K562 (cell line): ENCODE data around the gene MYO7A. TPM values are rescaled to one million over a fixed set of nuclear protein-coding genes. Genes with fewer than 3 reads are reported as not detected.

ENCODE experiments used
- ATAC-seq: fragments of 200-7000 bp; cut with Tn5 transposase; 3 replicates; pipeline ENCODE4 v1.9.1; 2020; ENCODE audit warnings: moderate library complexity
- BruUV-seq: library from RNA; stranded (reverse); fragments of 400-500 nt; replicated peaks from 2 replicates; lab custom pipeline; 2021; lab: Mats Ljungman, UMichigan
- CTCF ChIA-PET: fragments of 300-600 bp; formaldehyde crosslinking; extraction: SDS; loops from one replicate; lab custom pipeline; 2021; ENCODE audit warnings: low intra/inter-chr PET ratio; lab: Yijun Ruan, JAX
- POLR2A ChIA-PET: fragments of 300-600, 350-650 bp; sonication (Branson Sonifier 250); formaldehyde crosslinking; extraction: SDS; loops from one replicate; lab custom pipeline; 2021; ENCODE audit warnings: antibody characterized with exemption, inconsistent platforms; lab: Yijun Ruan, JAX
- DNase-seq, 4 experiments: peaks; one replicate each; pipeline versions ENCODE4 v3.0.0 to v3.0.0-alpha.2; 2011 to 2018; ENCODE audit warnings: low spot score in 3 of 4, mixed read lengths in 3 of 4; ENCODE audit errors: extremely low read depth in 1 of 4
- FAIRE-seq: peaks from 2 replicates; lab custom pipeline; 2011; peaks lifted over from hg19 to GRCh38; lab: Jason Lieb, UNC
- H2AFZ ChIP-seq: 2 replicates; pipeline ENCODE4 v1.6.0; 2011; ENCODE audit warnings: low read depth, low read length, control low read depth, inconsistent platforms
- H3K27ac ChIP-seq: fragments of 200-600 bp; 3 replicates; pipeline ENCODE4 v1.8.0; 2011; ENCODE audit warnings: low read depth, mild to moderate bottlenecking, control low read depth, inconsistent platforms, low read length, moderate library complexity, mixed read lengths; ENCODE audit errors: extremely low read depth
- H3K27me3 ChIP-seq, 2 experiments: fragments of 300-600 bp in 1 of 2; 2 replicates in 1 of 2; 3 replicates in 1 of 2; pipeline versions ENCODE4 v1.6.0 to v1.8.0; 2011; ENCODE audit warnings: inconsistent platforms in 2 of 2, low read length in 2 of 2, mild to moderate bottlenecking in 1 of 2, mixed read lengths in 1 of 2, moderate library complexity in 1 of 2; ENCODE audit not compliant: control insufficient read depth in 2 of 2, insufficient read depth in 2 of 2
- H3K36me3 ChIP-seq: fragments of 300-600 bp; 3 replicates; pipeline ENCODE4 v1.8.0; 2011; ENCODE audit warnings: mild to moderate bottlenecking, low read length, inconsistent platforms; ENCODE audit not compliant: control insufficient read depth, insufficient read depth
- H3K4me1 ChIP-seq, 2 experiments: fragments of 200-600 bp in 1 of 2; replicated peaks in 1 of 2; 2 replicates in 1 of 2; 3 replicates in 1 of 2; pipeline versions ENCODE4 v1.5.1 to v1.8.0; 2011; ENCODE audit warnings: inconsistent platforms in 2 of 2, low read length in 2 of 2, mild to moderate bottlenecking in 1 of 2, mixed read lengths in 1 of 2, moderate library complexity in 1 of 2; ENCODE audit not compliant: control insufficient read depth in 2 of 2, insufficient read depth in 2 of 2
- H3K4me2 ChIP-seq: 2 replicates; pipeline ENCODE4 v1.6.1; 2011; ENCODE audit warnings: low read length, control low read depth, inconsistent platforms, mixed read lengths; ENCODE audit not compliant: insufficient read depth
- H3K4me3 ChIP-seq: fragments of 200-600 bp; sonication (generic), shearing (Covaris generic); 2 replicates; pipeline ENCODE4 v1.5.1; 2016; ENCODE audit warnings: control low read depth, inconsistent platforms
- H3K79me2 ChIP-seq: fragments of 200-600 bp; 3 replicates; pipeline ENCODE4 v1.8.0; 2011; ENCODE audit warnings: low read length, inconsistent platforms; ENCODE audit not compliant: control insufficient read depth, insufficient read depth
- H3K9ac ChIP-seq, 2 experiments: 2 replicates each; pipeline versions ENCODE4 v1.6.0 to v1.6.1; 2011; ENCODE audit warnings: low read depth in 2 of 2, low read length in 2 of 2, control low read depth in 1 of 2, inconsistent platforms in 1 of 2, mild to moderate bottlenecking in 1 of 2, mixed read lengths in 1 of 2; ENCODE audit not compliant: insufficient read depth in 1 of 2
- H3K9me1 ChIP-seq: one replicate; pipeline ENCODE4 v1.6.0; 2011; ENCODE audit warnings: inconsistent platforms, mild to moderate bottlenecking, low read length, moderate library complexity; ENCODE audit not compliant: control insufficient read depth, insufficient read depth
- H3K9me3 ChIP-seq: replicated peaks from 2 replicates; pipeline ENCODE4 v1.5.1; 2011; ENCODE audit warnings: low read depth, low read length, inconsistent platforms; ENCODE audit not compliant: control insufficient read depth, insufficient read depth
- H4K20me1 ChIP-seq: replicated peaks from 2 replicates; pipeline ENCODE4 v1.6.1; 2011; ENCODE audit warnings: low read length, inconsistent platforms, mixed read lengths; ENCODE audit not compliant: control insufficient read depth, insufficient read depth
- ARNT ChIP-seq, 2 experiments: fragments of 450-650 bp; IDR thresholded peaks; 2 replicates each; pipeline ENCODE4 v1.6.1; 2016; ENCODE audit warnings: mild to moderate bottlenecking in 1 of 2
- ATF1 ChIP-seq, 2 experiments: fragments of 450-650 bp in 1 of 2; IDR thresholded peaks; 2 replicates each; pipeline ENCODE4 v1.6.1; 2016; ENCODE audit warnings: missing compliant biosample characterization in 1 of 2, missing genetic modification characterization in 1 of 2
- FIP1L1 ChIP-seq: fragments of 200-400 bp; formaldehyde crosslinking; IDR thresholded peaks from 2 replicates; pipeline ENCODE4 v1.6.1; 2018; ENCODE audit warnings: mild to moderate bottlenecking, low read depth, low read length; ENCODE audit not compliant: poor library complexity, severe bottlenecking
- FOXP1 ChIP-seq: sonication (generic); formaldehyde crosslinking; IDR thresholded peaks from 2 replicates; pipeline ENCODE4 v1.8.0; 2022; ENCODE audit warnings: mild to moderate bottlenecking, missing genetic modification reagents
- MCM5 ChIP-seq: fragments of 450-650 bp; IDR thresholded peaks from 2 replicates; pipeline ENCODE4 v1.6.1; 2016; ENCODE audit warnings: low read depth
- NFE2L1 ChIP-seq: fragments of 450-650 bp; IDR thresholded peaks from 2 replicates; pipeline ENCODE4 v1.6.1; 2016; ENCODE audit warnings: missing genetic modification characterization, low read depth, mild to moderate bottlenecking, missing compliant biosample characterization, moderate library complexity, borderline replicate concordance
- RBM34 ChIP-seq: fragments of 200-400 bp; formaldehyde crosslinking; IDR thresholded peaks from 2 replicates; pipeline ENCODE4 v1.6.1; 2018; ENCODE audit warnings: low read length, borderline replicate concordance; ENCODE audit not compliant: insufficient read depth
- XRCC3 ChIP-seq: fragments of 450-650 bp; IDR thresholded peaks from 2 replicates; pipeline ENCODE4 v1.6.1; 2017; ENCODE audit warnings: mild to moderate bottlenecking, moderate library complexity
- ZNF121 ChIP-seq: sonication (generic); formaldehyde crosslinking; conservative IDR thresholded peaks from 2 replicates; pipeline ENCODE4 v1.8.0; 2022; ENCODE audit warnings: missing genetic modification reagents
- ZNF217 ChIP-seq: sonication (generic); formaldehyde crosslinking; IDR thresholded peaks from 2 replicates; pipeline ENCODE4 v1.8.0; 2022; ENCODE audit warnings: mild to moderate bottlenecking, missing genetic modification reagents
- WGBS: fragments of 100-300 bp; shearing (Covaris generic); methylation state at CpG from one replicate; pipeline ENCODE4 v1.1.6; 2016; ENCODE audit warnings: low coverage, mixed read lengths; ENCODE audit not compliant: insufficient coverage; ENCODE audit errors: missing lambda C conversion rate; 5-methylcytosine and 5-hydroxymethylcytosine counted together
- in situ Hi-C: fragments of 300-500 bp; cut with MboI; formaldehyde crosslinking; loops from 4 replicates; pipeline ENCODE4 v1.15.0; 2018; ENCODE audit warnings: inconsistent platforms, mixed read lengths
- intact Hi-C: fragments of 100-400 bp; cut with micrococcal nuclease; formaldehyde crosslinking; loops from 2 replicates; pipeline ENCODE4 v1.14.2; 2022
- polyA plus RNA-seq, 8 experiments: library from polyadenylated mRNA; depleted of rRNA in 4 of 8; stranded (reverse) in 5 of 8; unstranded in 3 of 8; fragments of >200 nt; fragmentation: Nextera tagmentation in 2 of 8; fragmentation: Illumina TruSeq in 1 of 8; extraction: Ambion mirVana in 2 of 8; extraction: Trizol in 1 of 8; gene quantifications; 2 replicates each; pipeline versions ENCODE4 v1.2.1 to v1.2.3, GENCODE V29; 2011 to 2014; ENCODE audit warnings: inconsistent platforms in 1 of 8, missing spikeins in 1 of 8
- total RNA-seq, 7 experiments: library from RNA; depleted of rRNA in 6 of 7; stranded (reverse); fragments of >200 nt in 6 of 7; fragmentation: Illumina TruSeq in 2 of 7; extraction: Trizol in 2 of 7; gene quantifications; 2 replicates each; pipeline versions ENCODE4 v1.2.1 to v1.2.3, GENCODE V29; 2011 to 2021; ENCODE audit warnings: low replicate concordance in 1 of 7
- TF ChIP-seq, protein P1 (sequence below): conservative IDR thresholded peaks from 2 replicates; pipeline ENCODE4 v1.6.1; 2011; ENCODE audit warnings: low read depth, mild to moderate bottlenecking, low read length; ENCODE audit not compliant: control insufficient read depth
- TF ChIP-seq, protein P2 (sequence below): sonication (generic); formaldehyde crosslinking; IDR thresholded peaks from 2 replicates; pipeline ENCODE4 v1.8.0; 2022; ENCODE audit warnings: missing genetic modification reagents, mild to moderate bottlenecking, borderline replicate concordance
- TF ChIP-seq, protein P3 (sequence below), 2 experiments: IDR thresholded peaks; 2 replicates each; pipeline ENCODE4 v1.6.1; 2011; ENCODE audit warnings: borderline replicate concordance in 1 of 2, control low read depth in 1 of 2, low read depth in 1 of 2, low read length in 1 of 2, mild to moderate bottlenecking in 1 of 2, mixed read lengths in 1 of 2, moderate library complexity in 1 of 2; ENCODE audit not compliant: insufficient read depth in 1 of 2, insufficient read length in 1 of 2, poor library complexity in 1 of 2, severe bottlenecking in 1 of 2; ENCODE audit errors: extremely low read depth in 1 of 2
- TF ChIP-seq, protein P4 (sequence below): fragments of 250-450 bp; sonication (Bioruptor Pico); IDR thresholded peaks from 2 replicates; pipeline ENCODE4 v1.8.0; 2021; ENCODE audit warnings: moderate library complexity, mild to moderate bottlenecking, inconsistent platforms

MYO7A gene
- total and polyA plus RNA-seq, 9 of the 15 experiments (the other 6 are each of a cell fraction or from before 2014, with no cell fraction given) = 0.01 to 0.11 (median 0.07) TPM; not detected in 1

DNA sequence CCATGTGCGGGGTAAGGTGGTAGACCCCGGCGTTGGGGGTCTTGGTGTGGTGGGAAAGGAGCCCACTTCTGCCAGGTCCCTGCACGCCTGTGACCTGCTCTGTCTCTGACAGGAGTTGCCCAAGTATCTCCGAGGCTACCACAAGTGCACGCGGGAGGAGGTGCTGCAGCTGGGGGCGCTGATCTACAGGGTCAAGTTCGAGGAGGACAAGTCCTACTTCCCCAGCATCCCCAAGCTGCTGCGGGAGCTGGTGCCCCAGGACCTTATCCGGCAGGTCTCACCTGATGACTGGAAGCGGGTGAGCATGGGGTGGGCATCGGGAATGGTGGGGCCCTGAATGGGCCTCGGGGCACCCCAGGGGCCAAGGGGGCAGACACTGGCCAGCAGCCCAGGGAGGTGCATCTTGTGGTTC is 83.0 kb downstream of the MYO7A start:
- Histone ChIP-seq H3K9ac (no peak overlapping the region), H3K79me2 (no peaks in the 10 kb centered on the region), H3K9me3 (no peaks in the 10 kb centered on the region), H3K9me1 (peaks cover 3% of the 10 kb centered on the region), H4K20me1 (no peaks in the 10 kb centered on the region; the same call in 1 of the 2 replicates), H3K27me3 (peaks cover 0 to 64% of the 10 kb centered on the region in 2 experiments; a peak in 4 of 5 replicates), H3K27ac (no peak overlapping the region), H3K4me3 (no peak overlapping the region), H2AFZ (no peak overlapping the region), H3K4me1 (no peaks in the 10 kb centered on the region), H3K36me3 (no peaks in the 10 kb centered on the region), H3K4me2 (no peak overlapping the region)
- no peak for ATAC-seq
- POLR2A ChIA-PET = interaction anchor here (1.2 kb wide), 1 partner anchor 13 kb away, joined by 5 read pairs; no protein-coding TSS in a partner anchor
- no TSS peak for BruUV-seq
- intact Hi-C loops (no loop called here), in situ Hi-C loops (no loop called here)
- no peak for DNase-seq
- FAIRE-seq = no peak
- WGBS = under 1% methylated on average over 14 of the region's 14 CpGs
- CTCF ChIA-PET = no interaction called here
- TF ChIP-seq FIP1L1 (no peak), ZNF217 (no peak), MCM5 (no peak), RBM34 (no peak), NFE2L1 (no peak), ATF1 (CRISPR knock-in tag; IDR thresholded peaks at IDR 0.05) (no peak), ATF1 (tag; IDR thresholded peaks at IDR 0.05) (no peak), FOXP1 (no peak), ARNT (IDR thresholded peaks at IDR 0.05) (no peak), XRCC3 (no peak), ZNF121 (CRISPR knock-in tag) (no peak)
- TF ChIP-seq, protein P1, sequence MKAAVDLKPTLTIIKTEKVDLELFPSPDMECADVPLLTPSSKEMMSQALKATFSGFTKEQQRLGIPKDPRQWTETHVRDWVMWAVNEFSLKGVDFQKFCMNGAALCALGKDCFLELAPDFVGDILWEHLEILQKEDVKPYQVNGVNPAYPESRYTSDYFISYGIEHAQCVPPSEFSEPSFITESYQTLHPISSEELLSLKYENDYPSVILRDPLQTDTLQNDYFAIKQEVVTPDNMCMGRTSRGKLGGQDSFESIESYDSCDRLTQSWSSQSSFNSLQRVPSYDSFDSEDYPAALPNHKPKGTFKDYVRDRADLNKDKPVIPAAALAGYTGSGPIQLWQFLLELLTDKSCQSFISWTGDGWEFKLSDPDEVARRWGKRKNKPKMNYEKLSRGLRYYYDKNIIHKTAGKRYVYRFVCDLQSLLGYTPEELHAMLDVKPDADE = no peak
- TF ChIP-seq, protein P2, sequence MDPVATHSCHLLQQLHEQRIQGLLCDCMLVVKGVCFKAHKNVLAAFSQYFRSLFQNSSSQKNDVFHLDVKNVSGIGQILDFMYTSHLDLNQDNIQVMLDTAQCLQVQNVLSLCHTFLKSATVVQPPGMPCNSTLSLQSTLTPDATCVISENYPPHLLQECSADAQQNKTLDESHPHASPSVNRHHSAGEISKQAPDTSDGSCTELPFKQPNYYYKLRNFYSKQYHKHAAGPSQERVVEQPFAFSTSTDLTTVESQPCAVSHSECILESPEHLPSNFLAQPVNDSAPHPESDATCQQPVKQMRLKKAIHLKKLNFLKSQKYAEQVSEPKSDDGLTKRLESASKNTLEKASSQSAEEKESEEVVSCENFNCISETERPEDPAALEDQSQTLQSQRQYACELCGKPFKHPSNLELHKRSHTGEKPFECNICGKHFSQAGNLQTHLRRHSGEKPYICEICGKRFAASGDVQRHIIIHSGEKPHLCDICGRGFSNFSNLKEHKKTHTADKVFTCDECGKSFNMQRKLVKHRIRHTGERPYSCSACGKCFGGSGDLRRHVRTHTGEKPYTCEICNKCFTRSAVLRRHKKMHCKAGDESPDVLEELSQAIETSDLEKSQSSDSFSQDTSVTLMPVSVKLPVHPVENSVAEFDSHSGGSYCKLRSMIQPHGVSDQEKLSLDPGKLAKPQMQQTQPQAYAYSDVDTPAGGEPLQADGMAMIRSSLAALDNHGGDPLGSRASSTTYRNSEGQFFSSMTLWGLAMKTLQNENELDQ (CRISPR knock-in tag) = no peak
- TF ChIP-seq, protein P3, sequence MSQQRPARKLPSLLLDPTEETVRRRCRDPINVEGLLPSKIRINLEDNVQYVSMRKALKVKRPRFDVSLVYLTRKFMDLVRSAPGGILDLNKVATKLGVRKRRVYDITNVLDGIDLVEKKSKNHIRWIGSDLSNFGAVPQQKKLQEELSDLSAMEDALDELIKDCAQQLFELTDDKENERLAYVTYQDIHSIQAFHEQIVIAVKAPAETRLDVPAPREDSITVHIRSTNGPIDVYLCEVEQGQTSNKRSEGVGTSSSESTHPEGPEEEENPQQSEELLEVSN (IDR thresholded peaks at IDR 0.05; ENCODE audit: borderline replicate concordance in 1 of 2, extremely low read depth in 1 of 2, insufficient read depth in 1 of 2, insufficient read length in 1 of 2, low read depth in 1 of 2, low read length in 1 of 2, poor library complexity in 1 of 2, severe bottlenecking in 1 of 2) = no peak
- TF ChIP-seq, protein P4, sequence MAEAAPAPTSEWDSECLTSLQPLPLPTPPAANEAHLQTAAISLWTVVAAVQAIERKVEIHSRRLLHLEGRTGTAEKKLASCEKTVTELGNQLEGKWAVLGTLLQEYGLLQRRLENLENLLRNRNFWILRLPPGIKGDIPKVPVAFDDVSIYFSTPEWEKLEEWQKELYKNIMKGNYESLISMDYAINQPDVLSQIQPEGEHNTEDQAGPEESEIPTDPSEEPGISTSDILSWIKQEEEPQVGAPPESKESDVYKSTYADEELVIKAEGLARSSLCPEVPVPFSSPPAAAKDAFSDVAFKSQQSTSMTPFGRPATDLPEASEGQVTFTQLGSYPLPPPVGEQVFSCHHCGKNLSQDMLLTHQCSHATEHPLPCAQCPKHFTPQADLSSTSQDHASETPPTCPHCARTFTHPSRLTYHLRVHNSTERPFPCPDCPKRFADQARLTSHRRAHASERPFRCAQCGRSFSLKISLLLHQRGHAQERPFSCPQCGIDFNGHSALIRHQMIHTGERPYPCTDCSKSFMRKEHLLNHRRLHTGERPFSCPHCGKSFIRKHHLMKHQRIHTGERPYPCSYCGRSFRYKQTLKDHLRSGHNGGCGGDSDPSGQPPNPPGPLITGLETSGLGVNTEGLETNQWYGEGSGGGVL (CRISPR knock-in tag) = no peak
